Spleen (tissue), 11 donors: ENCODE measurements around the gene GET3. TPM values are rescaled to one million over a fixed set of nuclear protein-coding genes. Genes with fewer than 3 reads are reported as not detected.
A peak's percentile ranks its signal among the peaks of the same experiment; 100 is the strongest.

Experiments
- DNase-seq: peaks from one replicate; pipeline ENCODE4 v3.0.0-alpha.2; 2020
- H3K27ac ChIP-seq, 8 donors: fragments of 200-600 bp; sonication (generic) in 7 of 8; 1 replicate in 4 of 8; 2 replicates in 4 of 8; pipeline versions ENCODE4 v1.5.0 to v1.8.0; 2016 to 2021; ENCODE audit warnings: inconsistent platforms in 4 of 8, mild to moderate bottlenecking in 4 of 8, moderate library complexity in 1 of 8
- H3K27me3 ChIP-seq, 7 donors: fragments of 200-600 bp; sonication (generic) in 6 of 7; replicated peaks in 1 of 7; 1 replicate in 4 of 7; 2 replicates in 3 of 7; pipeline versions ENCODE4 v1.5.0 to v1.8.0; 2016 to 2021; ENCODE audit warnings: inconsistent platforms in 3 of 7, mild to moderate bottlenecking in 1 of 7
- H3K36me3 ChIP-seq, 6 donors: fragments of 200-600 bp; sonication (generic) in 5 of 6; 1 replicate in 4 of 6; 2 replicates in 2 of 6; pipeline versions ENCODE4 v1.5.0 to v1.8.0; 2016 to 2021; ENCODE audit warnings: inconsistent platforms in 2 of 6
- H3K4me1 ChIP-seq, 6 donors: fragments of 200-600 bp; sonication (generic) in 5 of 6; 1 replicate in 3 of 6; 2 replicates in 3 of 6; pipeline versions ENCODE4 v1.5.0 to v1.8.0; 2016 to 2021; ENCODE audit warnings: inconsistent platforms in 3 of 6
- H3K4me3 ChIP-seq, 8 donors: fragments of 200-600 bp; sonication (generic) in 7 of 8; 1 replicate in 4 of 8; 2 replicates in 4 of 8; pipeline versions ENCODE4 v1.5.0 to v1.8.0; 2016 to 2021; ENCODE audit warnings: inconsistent platforms in 4 of 8, mild to moderate bottlenecking in 4 of 8, moderate library complexity in 2 of 8
- H3K9me3 ChIP-seq, 8 donors: fragments of 200-600 bp; sonication (generic) in 7 of 8; 1 replicate in 4 of 8; 2 replicates in 4 of 8; pipeline versions ENCODE4 v1.5.0 to v1.8.0; 2016 to 2021; ENCODE audit warnings: inconsistent platforms in 4 of 8
- CTCF ChIP-seq, 11 experiments: fragments of 200-600 bp in 7 of 11; fragments of 450-650 bp in 4 of 11; sonication (generic) in 4 of 11; IDR thresholded peaks in 8 of 11; conservative IDR thresholded peaks in 3 of 11; 1 replicate in 7 of 11; 2 replicates in 4 of 11; pipeline versions ENCODE4 v1.4.0 to v1.8.0; 2016 to 2021; ENCODE audit warnings: antibody characterized with exemption in 11 of 11, inconsistent platforms in 4 of 11, mild to moderate bottlenecking in 1 of 11
- POLR2A ChIP-seq, 3 donors: fragments of 450-650 bp; IDR thresholded peaks; one replicate each; pipeline ENCODE4 v1.5.1; 2017; ENCODE audit warnings: antibody characterized with exemption in 3 of 3, mild to moderate bottlenecking in 1 of 3
- POLR2AphosphoS5 ChIP-seq, 3 donors: sonication (generic); formaldehyde crosslinking; IDR thresholded peaks; one replicate each; pipeline ENCODE4 v1.5.1; 2017; ENCODE audit warnings: antibody characterized with exemption in 3 of 3
- WGBS, 5 donors: extraction: QIAGEN DNeasy Blood & Tissue Kit in 3 of 5; methylation state at CpG; one replicate each; pipeline versions ENCODE4 v1.1.5 to v1.1.7; 2013 to 2018; 5-methylcytosine and 5-hydroxymethylcytosine counted together
- intact Hi-C: fragments of 100-400 bp; cut with DNase I; formaldehyde crosslinking; loops from one replicate; pipeline ENCODE4 v1.15.0; 2023; ENCODE audit warnings: low total_unique reads
- polyA plus RNA-seq, 3 donors: library from polyadenylated mRNA; stranded (reverse); fragments of 200-250 nt; gene quantifications; one replicate each; pipeline ENCODE4 v1.2.1, GENCODE V29; 2013
- total RNA-seq, 7 donors: library from RNA; depleted of rRNA in 3 of 7; stranded (reverse); fragments of >200 nt in 3 of 7; fragmentation: NEBNext Ultra II Directional in 4 of 7; extraction: Animal tissue kit (Norgen Biotek cat#: 25700) in 4 of 7; gene quantifications; one replicate each; pipeline versions ENCODE4 v1.1.0 to v1.2.1, GENCODE V29; 2016 to 2021
- donor health status: healthy with polysubstance abuse.
- donor health status: DM: no; HTN: no; CAD: no; lungs with moderate emphysema.
- donor health status: DM: no; HTN: no; CAD: no.
- donor health status: Bipolar disorder and iron deficiency.
- donor health status: healthy.
- donor health status: DM: no; HTN: no; CAD: no.
- donor health status: DM: yes; HTN: yes; CAD: no.

GET3 gene
- total and polyA plus RNA-seq, 10 donors: 32.7 to 68.0 (median 41.2) TPM

GRCh38 chr19:12778017-12778904 is 41.0 kb downstream of the GET3 start:
- Histone ChIP-seq H3K27ac (peak overlapping the region; percentile 79 to 98 (median 96)), H3K27me3 (no peaks in the 10 kb centered on the region), H3K4me3 (peak overlapping the region; percentile 31 to 79 (median 56)), H3K9me3 (no peaks in the 10 kb centered on the region), H3K36me3 (no peaks in the 10 kb centered on the region), H3K4me1 (peaks cover 36 to 78% (median 68%) of the 10 kb centered on the region in 6 donors)
- DNase-seq: peak; percentile 92
- intact Hi-C loops: no loop called here
- TF ChIP-seq POLR2AphosphoS5 (IDR thresholded peaks at IDR 0.05): peak; percentile 71 to 87 (median 74)
- no peak for TF ChIP-seq CTCF (IDR thresholded peaks at IDR 0.05 in 8 of 11, conservative IDR thresholded peaks at IDR 0.05 in 3 of 11)
- 2 to 5% (median 3%) methylated on average over 30 to 44 of the region's 44 CpGs for WGBS, 5 donors

GRCh38 chr19:12778905-12779161 is 41.5 kb downstream of the GET3 start:
- intact Hi-C loops: no loop called here
- 43 to 58% (median 52%) methylated on average over 6 of the region's 6 CpGs for WGBS, 5 donors
- no peaks in the 10 kb centered on the region for H3K36me3 ChIP-seq
- peak overlapping the region in 6 of 8 donors; percentile 31 to 79 (median 59) for H3K4me3 ChIP-seq
- H3K9me3 ChIP-seq: no peaks in the 10 kb centered on the region
- H3K27me3 ChIP-seq: no peaks in the 10 kb centered on the region
- H3K4me1 ChIP-seq: peaks cover 41 to 84% (median 74%) of the 10 kb centered on the region in 6 donors
- no peak for DNase-seq
- no peak for TF ChIP-seq CTCF (IDR thresholded peaks at IDR 0.05 in 8 of 11, conservative IDR thresholded peaks at IDR 0.05 in 3 of 11)
- H3K27ac ChIP-seq: peak overlapping the region; percentile 79 to 98 (median 96)

- intact Hi-C loops: no loop called here
- H3K27me3 ChIP-seq: no peaks in the 10 kb centered on the region
- TF ChIP-seq CTCF (IDR thresholded peaks at IDR 0.05 in 8 of 11, conservative IDR thresholded peaks at IDR 0.05 in 3 of 11) (peak in 1 of 11 experiments; percentile 18), POLR2AphosphoS5 (IDR thresholded peaks at IDR 0.05) (peak in 2 of 3 donors; percentile 42 to 74), POLR2A (IDR thresholded peaks at IDR 0.05) (no peak)
- H3K27ac ChIP-seq: peak overlapping the region; percentile 79 to 98 (median 96)
- H3K36me3 ChIP-seq: no peaks in the 10 kb centered on the region
- H3K4me1 ChIP-seq: peaks cover 47 to 90% (median 80%) of the 10 kb centered on the region in 6 donors
- 39 to 65% (median 60%) methylated on average over 7 to 15 of the region's 15 CpGs for WGBS, 5 donors
- DNase-seq: peak; percentile 83
- no peaks in the 10 kb centered on the region for H3K9me3 ChIP-seq
- H3K4me3 ChIP-seq: peak overlapping the region in 5 of 8 donors; percentile 52 to 79 (median 59)
Measured at GRCh38 chr19:12779162-12779993, 42.1 kb downstream of the GET3 start.

- peak overlapping the region; percentile 30 to 66 (median 45) for H3K4me3 ChIP-seq
- peaks cover 65 to 97% (median 88%) of the 10 kb centered on the region in 6 donors for H3K4me1 ChIP-seq
- no peak for DNase-seq
- TF ChIP-seq POLR2A (IDR thresholded peaks at IDR 0.05) (peak in 1 of 3 donors; percentile 88), CTCF (IDR thresholded peaks at IDR 0.05 in 8 of 11, conservative IDR thresholded peaks at IDR 0.05 in 3 of 11) (no peak), POLR2AphosphoS5 (IDR thresholded peaks at IDR 0.05) (peak in 1 of 3 donors; percentile 98)
- H3K27ac ChIP-seq: peak overlapping the region; percentile 95 to 100 (median 100)
- WGBS, 5 donors: 0 to 3% (median 1%) methylated on average over 8 to 12 of the region's 12 CpGs
- no peaks in the 10 kb centered on the region for H3K27me3 ChIP-seq
- intact Hi-C loops: no loop called here
- H3K36me3 ChIP-seq: no peaks in the 10 kb centered on the region
- no peaks in the 10 kb centered on the region for H3K9me3 ChIP-seq
Measured at GRCh38 chr19:12782174-12782423, 44.8 kb downstream of the GET3 start.
